ENCODE data around the gene IL19. TPM values are rescaled to one million over a fixed set of nuclear protein-coding genes. Genes with fewer than 3 reads are reported as not detected.

Gene IL19
- total RNA-seq, 1 experiment from 2014 or later, result not detected

- no peak overlapping the region for H3K4ac ChIP-seq (ENCODE audit: low read depth, low read length)
- Mint-ChIP-seq H3K9me3 (no peaks in the 10 kb centered on the region), H3K36me3 (ENCODE audit: insufficient read depth in 1 of 3, low read depth in 3 of 3) (no peaks in the 10 kb centered on the region), H3K4me3 (no peak overlapping the region), H3K27ac (no peak overlapping the region), H3K4me1 (no peaks in the 10 kb centered on the region), H3K27me3 (ENCODE audit: low read depth) (peaks cover 4% of the 10 kb centered on the region)
- H3K56ac ChIP-seq (ENCODE audit: insufficient read length, low read depth, low read length), result no peak overlapping the region
- H3K23ac ChIP-seq (ENCODE audit: insufficient read length, low read depth, low read length), result no peak overlapping the region
- H2BK5ac ChIP-seq (ENCODE audit: insufficient read length, low read length), result no peak overlapping the region
- no peaks in the 10 kb centered on the region for H3K27me3 ChIP-seq (ENCODE audit: insufficient read depth, low read length)
- no peaks in the 10 kb centered on the region for H4K20me1 ChIP-seq (ENCODE audit: control insufficient read depth, insufficient read depth, insufficient read length)
- H3K18ac ChIP-seq (ENCODE audit: insufficient read length, low read depth, low read length), result no peak overlapping the region
- no peaks in the 10 kb centered on the region for H3K79me2 ChIP-seq (ENCODE audit: insufficient read depth, low read length)
- H4K5ac ChIP-seq (ENCODE audit: insufficient read length, low read depth, low read length), result no peak overlapping the region
- no peak overlapping the region for H2BK15ac ChIP-seq (ENCODE audit: low read depth, low read length)
- no peak for TF ChIP-seq CTCF (conservative IDR thresholded peaks at IDR 0.05)
- H3K14ac ChIP-seq (ENCODE audit: insufficient read depth, low read length), result no peak overlapping the region; the same call in 1 of the 2 replicates
- DNase-seq, result no peak
- H2BK12ac ChIP-seq (ENCODE audit: insufficient read length, low read depth, low read length), result no peak overlapping the region
- H3K79me1 ChIP-seq (ENCODE audit: insufficient read depth, low read depth, low read length, poor library complexity, severe bottlenecking), result no peaks in the 10 kb centered on the region
- H2BK20ac ChIP-seq (ENCODE audit: low read depth, low read length, poor library complexity, severe bottlenecking), result no peak overlapping the region
- H3K9ac ChIP-seq (ENCODE audit: extremely low read depth, insufficient read length, low read length), result no peak overlapping the region
- H2BK120ac ChIP-seq (ENCODE audit: low read depth, low read length, poor library complexity, severe bottlenecking), result no peak overlapping the region
- H4K91ac ChIP-seq (ENCODE audit: insufficient read length, low read depth, low read length), result no peak overlapping the region
- WGBS (ENCODE audit: extremely low coverage, insufficient read length, low lambda C conversion rate), result no CpG with 5 or more reads among the region's 7 CpGs
- H2AK5ac ChIP-seq (ENCODE audit: insufficient read length, low read length), result no peak overlapping the region
- H2AFZ ChIP-seq (ENCODE audit: low read length), result no peak overlapping the region
- no peaks in the 10 kb centered on the region for H3K9me3 ChIP-seq (ENCODE audit: control insufficient read depth, low read depth, low read length)
- no peak overlapping the region for H3T11ph ChIP-seq (ENCODE audit: low read length)
- no peak overlapping the region for H4K8ac ChIP-seq (replicated peaks; ENCODE audit: insufficient read length, low read depth, low read length)
- no peak overlapping the region for H3K27ac ChIP-seq (ENCODE audit: insufficient read length, low read depth, low read length)
- peaks cover 2% of the 10 kb centered on the region for H3K23me2 ChIP-seq (ENCODE audit: insufficient read length, low read depth, low read length, poor library complexity, severe bottlenecking)
- no peaks in the 10 kb centered on the region for H3K4me1 ChIP-seq (ENCODE audit: insufficient read depth, low read length)
- no peak overlapping the region for H3K4me2 ChIP-seq (ENCODE audit: insufficient read depth, insufficient read length, low read length)
Measured at GRCh38 chr1:206839857-206840256, 69.3 kb downstream of the IL19 start.

Data from H9 (cell line).